Aorta (tissue), 5 donors: ENCODE measurements around the gene CXorf65. TPM values are rescaled to one million over a fixed set of nuclear protein-coding genes. Genes with fewer than 3 reads are reported as not detected.
A peak's percentile ranks its signal among the peaks of the same experiment; 100 is the strongest.

Experiments used
- ATAC-seq: fragments of 200-7000 bp; cut with Tn5 transposase; one replicate; pipeline ENCODE4 v1.9.1; 2022; ENCODE audit warnings: moderate library complexity; ENCODE audit not compliant: low FRiP score
- DNase-seq, 2 donors: peaks; one replicate each; pipeline ENCODE4 v3.0.0-alpha.2; 2020
- H3K27ac ChIP-seq, 2 donors: one replicate each; pipeline ENCODE4 v1.5.1; 2013; ENCODE audit warnings: low read length in 2 of 2, mild to moderate bottlenecking in 2 of 2, moderate library complexity in 2 of 2, control low read depth in 1 of 2, inconsistent platforms in 1 of 2, low read depth in 1 of 2
- H3K27me3 ChIP-seq, 2 donors: one replicate each; pipeline ENCODE4 v1.6.1; 2013; ENCODE audit warnings: control low read depth in 1 of 2, low read length in 1 of 2, mild to moderate bottlenecking in 1 of 2, moderate library complexity in 1 of 2; ENCODE audit not compliant: insufficient read depth in 2 of 2, control insufficient read depth in 1 of 2
- H3K36me3 ChIP-seq, 2 donors: one replicate each; pipeline ENCODE4 v1.6.1; 2013; ENCODE audit warnings: control low read depth in 1 of 2, low read length in 1 of 2, mild to moderate bottlenecking in 1 of 2; ENCODE audit not compliant: insufficient read depth in 2 of 2, control insufficient read depth in 1 of 2
- H3K4me1 ChIP-seq, 2 donors: one replicate each; pipeline ENCODE4 v1.6.1; 2013; ENCODE audit warnings: low read length in 2 of 2, control low read depth in 1 of 2, mild to moderate bottlenecking in 1 of 2, moderate library complexity in 1 of 2; ENCODE audit not compliant: insufficient read depth in 2 of 2, control insufficient read depth in 1 of 2
- H3K4me3 ChIP-seq, 2 donors: one replicate each; pipeline ENCODE4 v1.5.1; 2013; ENCODE audit warnings: low read length in 2 of 2, control low read depth in 1 of 2, mild to moderate bottlenecking in 1 of 2
- H3K9me3 ChIP-seq: one replicate; pipeline ENCODE4 v1.6.1; 2013; ENCODE audit warnings: mild to moderate bottlenecking, low read length; ENCODE audit not compliant: control insufficient read depth
- WGBS, 2 donors: extraction: QIAGEN DNeasy Blood & Tissue Kit; methylation state at CpG; one replicate each; pipeline ENCODE4 v1.1.7; 2013; 5-methylcytosine and 5-hydroxymethylcytosine counted together
- intact Hi-C, 2 donors: fragments of 100-400 bp; cut with DNase I; formaldehyde crosslinking; loops; one replicate each; pipeline versions ENCODE4 v1.14.2 to v1.15.0; 2022
- polyA plus RNA-seq, 2 donors: library from polyadenylated mRNA; stranded (reverse); fragments of 200-250 nt; gene quantifications; one replicate each; pipeline ENCODE4 v1.2.3, GENCODE V29; 2013
- total RNA-seq, 2 donors: library from RNA; stranded (reverse); fragmentation: NEBNext Ultra II Directional; extraction: Animal tissue kit (Norgen Biotek cat#: 25700); gene quantifications; one replicate each; pipeline ENCODE4 v1.2.1, GENCODE V29; 2021
- donor health status: healthy with polysubstance abuse.
- donor health status: Bipolar disorder and iron deficiency.
- donor health status: DM: no; HTN: no; CAD: no.
- donor health status: DM: no; HTN: no; CAD: no.
- donor health status: DM: yes; HTN: yes; CAD: no.

CXorf65 gene
- total and polyA plus RNA-seq, 4 donors, result 0.26 TPM; not detected in 3

GRCh38 chrX:71099736-71100135 is 6.8 kb downstream of the CXorf65 start:
- DNase-seq (no peak), ATAC-seq (no peak)
- WGBS, 2 donors, result 59 to 91% methylated on average over 4 of the region's 4 CpGs
- no peak overlapping the region for H3K4me3 ChIP-seq
- H3K27me3 ChIP-seq, result no peaks in the 10 kb centered on the region
- H3K27ac ChIP-seq, result no peak overlapping the region
- H3K9me3 ChIP-seq, result no peaks in the 10 kb centered on the region
- H3K36me3 ChIP-seq, result no peaks in the 10 kb centered on the region
- intact Hi-C loops, result no loop called here
- H3K4me1 ChIP-seq, result no peaks in the 10 kb centered on the region

- H3K4me1 ChIP-seq, result no peaks in the 10 kb centered on the region
- no peaks in the 10 kb centered on the region for H3K27me3 ChIP-seq
- H3K4me3 ChIP-seq, result no peak overlapping the region
- DNase-seq, result no peak
- ATAC-seq, result no peak
- no peaks in the 10 kb centered on the region for H3K9me3 ChIP-seq
- intact Hi-C loops, result no loop called here
- no peaks in the 10 kb centered on the region for H3K36me3 ChIP-seq
- no peak overlapping the region for H3K27ac ChIP-seq
- WGBS, 2 donors, result 50 to 69% methylated on average over 5 of the region's 5 CpGs
Observed at GRCh38 chrX:71098951-71099506, 7.5 kb downstream of the CXorf65 start.

GRCh38 chrX:71098302-71098701 is 8.2 kb downstream of the CXorf65 start:
- H3K9me3 ChIP-seq, result no peaks in the 10 kb centered on the region
- DNase-seq, result peak; percentile 71 to 82
- no peaks in the 10 kb centered on the region for H3K27me3 ChIP-seq
- no peaks in the 10 kb centered on the region for H3K36me3 ChIP-seq
- ATAC-seq, result no peak
- 34 to 41% methylated on average over 2 of the region's 2 CpGs for WGBS, 2 donors
- H3K4me1 ChIP-seq, result no peaks in the 10 kb centered on the region
- no peak overlapping the region for H3K4me3 ChIP-seq
- intact Hi-C loops, result no loop called here
- H3K27ac ChIP-seq, result no peak overlapping the region

GRCh38 chrX:71096760-71097032 is 9.8 kb downstream of the CXorf65 start:
- no peaks in the 10 kb centered on the region for H3K9me3 ChIP-seq
- no peaks in the 10 kb centered on the region for H3K36me3 ChIP-seq
- intact Hi-C loops, result no loop called here
- H3K27me3 ChIP-seq, result no peaks in the 10 kb centered on the region
- peak; percentile 16 for ATAC-seq
- no peak for DNase-seq
- H3K4me1 ChIP-seq, result no peaks in the 10 kb centered on the region
- WGBS, 2 donors, result 7 to 25% methylated on average over 9 of the region's 9 CpGs
- no peak overlapping the region for H3K27ac ChIP-seq
- H3K4me3 ChIP-seq, result peak overlapping the region; percentile 52 to 60

- H3K27me3 ChIP-seq, result no peaks in the 10 kb centered on the region
- peak; percentile 87 for ATAC-seq
- peak overlapping the region in 1 of 2 donors; percentile 52 for H3K27ac ChIP-seq
- H3K36me3 ChIP-seq, result no peaks in the 10 kb centered on the region
- intact Hi-C loops, result no loop called here
- no peaks in the 10 kb centered on the region for H3K9me3 ChIP-seq
- H3K4me3 ChIP-seq, result peak overlapping the region; percentile 52 to 60
- 1 to 15% methylated on average over 45 to 46 of the region's 46 CpGs for WGBS, 2 donors
- no peaks in the 10 kb centered on the region for H3K4me1 ChIP-seq
- DNase-seq, result peak in 1 of 2 donors; percentile 74
Observed at GRCh38 chrX:71095981-71096759, 10.4 kb downstream of the CXorf65 start.

GRCh38 chrX:71095555-71095980 is 11.0 kb downstream of the CXorf65 start, which contains the start of gene FOXO4:
FOXO4 (plus strand) TSS chrX:71095851; CDS start chrX:71096529, 678 bp downstream.
- no peaks in the 10 kb centered on the region for H3K27me3 ChIP-seq
- no peaks in the 10 kb centered on the region for H3K36me3 ChIP-seq
- no peaks in the 10 kb centered on the region for H3K9me3 ChIP-seq
- ATAC-seq (peak; percentile 88), DNase-seq (peak; percentile 95)
- H3K27ac ChIP-seq, result peak within 1 kb of the TSS in 1 of 2 donors; percentile 52
- H3K4me1 ChIP-seq, result no peaks in the 10 kb centered on the region
- intact Hi-C loops, result no loop called here
- 1 to 12% methylated on average over 29 of the region's 29 CpGs for WGBS, 2 donors
- peak within 1 kb of the TSS; percentile 52 to 66 for H3K4me3 ChIP-seq

- 19 to 33% methylated on average over 6 of the region's 6 CpGs for WGBS, 2 donors
- DNase-seq (no peak), ATAC-seq (no peak)
- H3K9me3 ChIP-seq, result no peaks in the 10 kb centered on the region
- H3K27me3 ChIP-seq, result no peaks in the 10 kb centered on the region
- intact Hi-C loops, result no loop called here
- no peaks in the 10 kb centered on the region for H3K4me1 ChIP-seq
- H3K36me3 ChIP-seq, result no peaks in the 10 kb centered on the region
- H3K27ac ChIP-seq, result no peak overlapping the region
- H3K4me3 ChIP-seq, result peak overlapping the region in 1 of 2 donors; percentile 52
Observed at GRCh38 chrX:71095033-71095432, 11.5 kb downstream of the CXorf65 start.

- DNase-seq (no peak), ATAC-seq (no peak)
- Histone ChIP-seq H3K27me3 (no peaks in the 10 kb centered on the region), H3K9me3 (no peaks in the 10 kb centered on the region), H3K27ac (no peak overlapping the region), H3K36me3 (no peaks in the 10 kb centered on the region), H3K4me1 (no peaks in the 10 kb centered on the region), H3K4me3 (no peak overlapping the region)
- 78 to 83% methylated on average over 5 of the region's 5 CpGs for WGBS, 2 donors
- intact Hi-C loops, result no loop called here
Observed at GRCh38 chrX:71091263-71091662, 15.3 kb downstream of the CXorf65 start.

- no peak overlapping the region for H3K4me3 ChIP-seq
- ATAC-seq (no peak), DNase-seq (no peak)
- no peaks in the 10 kb centered on the region for H3K4me1 ChIP-seq
- H3K36me3 ChIP-seq, result no peaks in the 10 kb centered on the region
- H3K27ac ChIP-seq, result no peak overlapping the region
- no peaks in the 10 kb centered on the region for H3K27me3 ChIP-seq
- intact Hi-C loops, result no loop called here
- whole genome bisulfite sequencing, 2 donors, result 57 to 69% methylated on average over 4 of the region's 4 CpGs
- no peaks in the 10 kb centered on the region for H3K9me3 ChIP-seq
Observed at GRCh38 chrX:71085900-71086299, 20.6 kb downstream of the CXorf65 start.
